CD1c-positive myeloid dendritic cell (primary cell): ENCODE data around the gene ANXA1.

Experiments
- DNase-seq: peaks from one replicate; pipeline ENCODE4 v3.0.0-alpha.2; 2016; ENCODE audit errors: extremely low spot score

ANXA1 gene

GRCh38 chr9:73137914-73138313 lies 13.8 kb upstream of the ANXA1 start:
- DNase-seq: peak; percentile 68

- peak; percentile 81 for DNase-seq
Observed at GRCh38 chr9:73138516-73138915, 13.1 kb upstream of the ANXA1 start.

GRCh38 chr9:73141282-73141681 lies 10.4 kb upstream of the ANXA1 start:
- no peak for DNase-seq

- DNase-seq: peak; percentile 81
Observed at GRCh38 chr9:73143711-73144328, 7.8 kb upstream of the ANXA1 start.

GRCh38 chr9:73146111-73146815 lies 5.4 kb upstream of the ANXA1 start:
- DNase-seq: no peak

GRCh38 chr9:73148447-73148937 lies 3.2 kb upstream of the ANXA1 start:
- peak; percentile 53 for DNase-seq

GRCh38 chr9:73149371-73150067 lies 2.1 kb upstream of the ANXA1 start:
- peak; percentile 85 for DNase-seq

- DNase-seq: no peak
Observed at GRCh38 chr9:73152543-73152844, 829 bp downstream of the ANXA1 start.

GRCh38 chr9:73152953-73153352 lies 1.3 kb downstream of the ANXA1 start:
- DNase-seq: peak; percentile 87

- peak; percentile 87 for DNase-seq
Observed at GRCh38 chr9:73153793-73154227, 2.1 kb downstream of the ANXA1 start.

- DNase-seq: no peak
Observed at GRCh38 chr9:73154271-73154670, 2.6 kb downstream of the ANXA1 start.

GRCh38 chr9:73154722-73155121 lies 3.1 kb downstream of the ANXA1 start:
- peak; percentile 80 for DNase-seq

GRCh38 chr9:73155377-73155776 lies 3.7 kb downstream of the ANXA1 start:
- DNase-seq: peak; percentile 34

GRCh38 chr9:73155968-73156864 lies 4.6 kb downstream of the ANXA1 start:
- peak; percentile 79 for DNase-seq

GRCh38 chr9:73156865-73157187 lies 5.2 kb downstream of the ANXA1 start:
- no peak for DNase-seq

GRCh38 chr9:73157811-73158210 lies 6.1 kb downstream of the ANXA1 start:
- peak; percentile 49 for DNase-seq

- DNase-seq: no peak
Observed at GRCh38 chr9:73158723-73159122, 7.1 kb downstream of the ANXA1 start.

GRCh38 chr9:73160868-73161267 lies 9.2 kb downstream of the ANXA1 start:
- DNase-seq: no peak

- no peak for DNase-seq
Observed at GRCh38 chr9:73162987-73163768, 11.5 kb downstream of the ANXA1 start.

GRCh38 chr9:73165911-73166310 lies 14.2 kb downstream of the ANXA1 start:
- DNase-seq: no peak

- DNase-seq: no peak
Observed at GRCh38 chr9:73166468-73166867, 14.8 kb downstream of the ANXA1 start.
